Naive thymus-derived CD8-positive, alpha-beta T cell (primary cell): Measurements from ENCODE around the gene IP6K2. TPM values are rescaled to one million over a fixed set of nuclear protein-coding genes. Genes with fewer than 3 reads are reported as not detected.
A peak's percentile ranks its signal among the peaks of the same experiment; 100 is the strongest.
"Not testable (repeated sequence)": the region's sequence is repeated elsewhere in the genome, so short reads cannot be mapped to it uniquely, and the experiment has no call there.

Experiments used
- ATAC-seq, 2 donors: fragments of 150-1000 bp; cut with Tn5 transposase in 1 of 2; sonication (Bioruptor Pico), chemical (Tn5 transposase) in 1 of 2; 1 replicate in 1 of 2; 2 replicates in 1 of 2; pipeline ENCODE4 v1.10.0; 2021; ENCODE audit warnings: mild to moderate bottlenecking in 2 of 2, moderate library complexity in 2 of 2
- POLR2A ChIA-PET: fragments of 350-600 bp; sonication (Branson Sonifier 250); formaldehyde crosslinking; loops from one replicate; lab custom pipeline; 2021; ENCODE audit warnings: antibody characterized with exemption; lab: Charles Lee
- DNase-seq, 10 donors: peaks; one replicate each; pipeline versions ENCODE4 v3.0.0 to v3.0.0-alpha.2; 2020 to 2022
- H3K27ac Mint-ChIP-seq, 10 donors: one replicate each; pipeline ENCODE4 v1.8.0; 2020 to 2022; ENCODE audit warnings: mild to moderate bottlenecking in 10 of 10, mixed read lengths in 10 of 10, moderate library complexity in 4 of 10, inconsistent platforms in 1 of 10
- H3K27me3 Mint-ChIP-seq, 5 donors: one replicate each; pipeline ENCODE4 v1.8.0; 2021 to 2022; ENCODE audit warnings: mixed read lengths in 5 of 5
- H3K36me3 Mint-ChIP-seq, 3 donors: one replicate each; pipeline ENCODE4 v1.8.0; 2020 to 2022; ENCODE audit warnings: mixed read lengths in 3 of 3, mild to moderate bottlenecking in 2 of 3, inconsistent platforms in 1 of 3
- H3K4me1 Mint-ChIP-seq, 4 donors: one replicate each; pipeline ENCODE4 v1.8.0; 2021 to 2022; ENCODE audit warnings: mixed read lengths in 4 of 4
- H3K4me3 Mint-ChIP-seq, 10 donors: one replicate each; pipeline ENCODE4 v1.8.0; 2020 to 2022; ENCODE audit warnings: mild to moderate bottlenecking in 10 of 10, mixed read lengths in 10 of 10, moderate library complexity in 6 of 10, inconsistent platforms in 1 of 10
- H3K9me3 Mint-ChIP-seq, 9 donors: one replicate each; pipeline ENCODE4 v1.8.0; 2020 to 2022; ENCODE audit warnings: mixed read lengths in 9 of 9, mild to moderate bottlenecking in 3 of 9, inconsistent platforms in 1 of 9, moderate library complexity in 1 of 9
- polyA plus RNA-seq, 3 donors: library from polyadenylated mRNA; unstranded; fragments of 300-500 nt; fragmentation: Illumina TruSeq; gene quantifications; one replicate each; pipeline ENCODE4 v1.2.3, GENCODE V29; 2021
- total RNA-seq, 8 experiments: library from RNA in 2 of 8; stranded (reverse) in 2 of 8; gene quantifications; one replicate each; pipeline ENCODE4 v1.2.3 and lab custom pipeline; 2021 to 2026

Gene IP6K2
- total and polyA plus RNA-seq, 5 experiments from 2014 or later: 46.4 to 91.5 (median 58.8) TPM

DNA sequence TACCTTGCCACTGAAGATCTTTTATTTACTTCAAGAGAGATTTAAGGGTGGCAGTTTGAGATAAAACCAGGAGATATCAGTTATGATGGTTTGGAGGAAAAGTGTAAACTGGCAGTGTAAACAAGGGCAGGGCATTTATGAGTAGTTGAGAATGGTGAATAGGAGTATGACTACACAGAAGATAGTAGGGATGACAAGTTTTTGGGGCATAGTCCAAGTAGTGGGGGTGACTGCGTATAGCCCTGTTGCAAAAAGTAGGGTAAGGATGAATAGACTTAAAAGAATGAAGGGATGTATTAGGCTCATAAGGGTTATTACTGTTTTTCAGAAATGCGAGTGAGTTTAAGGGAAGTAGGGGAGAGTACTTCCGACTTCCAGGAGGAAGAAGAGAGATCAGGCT lies 6.3 kb upstream of the IP6K2 start:
- H3K27me3 Mint-ChIP-seq, H3K4me3 Mint-ChIP-seq, H3K9me3 Mint-ChIP-seq, ATAC-seq, POLR2A ChIA-PET, H3K27ac Mint-ChIP-seq, H3K36me3 Mint-ChIP-seq, DNase-seq, H3K4me1 Mint-ChIP-seq: not testable (repeated sequence)

DNA sequence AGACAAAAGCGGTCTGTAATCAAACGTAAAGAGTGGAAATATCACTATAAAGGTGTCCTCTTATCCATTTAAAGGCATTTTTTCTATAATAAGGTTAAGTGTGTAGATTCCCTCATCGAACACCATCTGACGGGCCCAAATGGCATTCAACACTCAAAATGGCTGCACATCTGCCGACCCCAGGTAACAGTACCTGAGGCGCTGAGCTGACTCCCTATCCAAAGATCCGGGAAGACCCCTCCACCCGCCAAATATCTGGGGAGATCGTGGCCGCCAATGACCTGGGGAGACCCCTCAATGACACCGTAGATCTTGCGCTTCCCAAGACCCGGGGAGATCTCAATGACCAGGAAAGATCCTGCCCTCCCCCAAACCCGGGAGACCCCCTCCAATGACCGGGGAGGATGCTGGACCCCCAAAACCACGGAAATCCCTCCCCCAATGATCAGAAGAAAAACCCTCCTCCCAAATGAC lies 476 bp downstream of the IP6K2 start:
- Mint-ChIP-seq H3K4me3 (peak overlapping the region; percentile 88 to 99 (median 96)), H3K36me3 (peaks cover 4 to 29% (median 11%) of the 10 kb centered on the region in 3 donors), H3K4me1 (peaks cover 17 to 52% (median 48%) of the 10 kb centered on the region in 4 donors), H3K27ac (peak overlapping the region; percentile 87 to 98 (median 97)), H3K27me3 (peaks cover 0 to 2% (median 0%) of the 10 kb centered on the region in 5 donors), H3K9me3 (no peaks in the 10 kb centered on the region)
- DNase-seq (peak in 7 of 10 donors; percentile 12 to 44 (median 35)), ATAC-seq (peak; percentile 12 to 28)
- POLR2A ChIA-PET: interaction anchor here (0.6 to 2.2 kb wide), 14 partner anchors 13 to 754 kb away, joined by 3 to 11 read pairs (median 4); partner anchors contain the start of genes ARIH2, CCDC51, DAG1 and IMPDH2

DNA sequence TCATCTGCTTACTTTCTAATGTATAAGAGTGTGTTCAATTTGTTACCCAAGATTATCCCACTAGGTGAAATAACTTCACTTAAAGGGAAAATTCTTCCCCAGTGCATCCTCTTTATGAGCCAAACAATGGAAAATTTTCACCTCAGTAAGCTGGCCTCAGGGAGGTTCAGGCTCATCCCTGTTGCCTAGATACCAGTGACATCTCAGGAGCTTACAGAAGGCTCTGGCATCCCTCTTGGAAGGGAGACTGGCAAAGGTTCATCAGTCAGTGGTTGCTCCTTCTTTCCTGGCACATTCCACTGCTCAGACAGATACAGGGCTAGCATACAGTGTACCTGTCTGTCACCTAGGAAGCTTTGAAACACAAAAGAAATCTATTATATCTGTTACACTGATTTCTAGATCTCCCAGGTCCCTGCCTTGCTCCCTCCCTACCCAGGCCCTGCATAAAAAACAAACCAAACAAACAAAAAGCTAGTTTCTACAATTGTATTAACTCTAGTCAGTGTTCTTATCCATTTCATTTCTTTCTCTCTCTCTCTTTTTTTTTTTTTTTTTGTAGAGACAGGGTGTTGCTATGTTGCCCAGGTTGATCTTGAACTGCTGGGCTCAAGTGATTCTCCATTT lies 1.7 kb downstream of the IP6K2 start:
- POLR2A ChIA-PET: interaction anchor here (0.5 to 1.2 kb wide), 5 partner anchors 10 to 189 kb away, joined by 3 to 6 read pairs (median 3); no protein-coding TSS in a partner anchor
- peaks cover 23 to 65% (median 59%) of the 10 kb centered on the region in 4 donors for H3K4me1 Mint-ChIP-seq

DNA sequence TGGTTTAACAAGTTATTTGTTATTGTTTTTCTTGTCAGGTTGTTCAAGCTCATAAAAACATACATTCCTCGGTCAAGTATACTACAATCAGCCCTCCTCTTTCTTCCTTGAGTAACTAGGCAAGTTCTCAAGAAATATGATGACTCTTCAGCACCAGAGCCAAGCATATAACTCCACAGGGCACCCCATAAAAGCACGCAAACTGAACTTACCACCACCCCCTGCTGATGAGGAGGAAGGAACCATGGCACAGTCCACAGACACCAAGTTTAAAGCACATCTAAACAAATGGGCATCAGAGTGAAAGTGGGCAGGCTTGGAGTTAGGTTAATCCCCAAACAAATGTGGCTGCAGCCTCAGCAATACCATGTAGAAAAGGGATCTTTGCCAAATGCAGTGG lies 5.3 kb downstream of the IP6K2 start:
- H3K27ac Mint-ChIP-seq: peak overlapping the region in 7 of 10 donors; percentile 36 to 82 (median 75)
- H3K36me3 Mint-ChIP-seq: peaks cover 4 to 66% (median 15%) of the 10 kb centered on the region in 3 donors
- peaks cover 28 to 81% (median 74%) of the 10 kb centered on the region in 4 donors for H3K4me1 Mint-ChIP-seq
- no peaks in the 10 kb centered on the region for H3K9me3 Mint-ChIP-seq
- POLR2A ChIA-PET: no interaction called here
- no peak for ATAC-seq
- H3K4me3 Mint-ChIP-seq: peak overlapping the region in 9 of 10 donors; percentile 7 to 79 (median 52)
- no peaks in the 10 kb centered on the region for H3K27me3 Mint-ChIP-seq
- no peak for DNase-seq

More for the DNA sequence above, 1.7 kb downstream of the IP6K2 start:
- DNase-seq (no peak), ATAC-seq (no peak)
- H3K27ac Mint-ChIP-seq: peak overlapping the region; percentile 9 to 98 (median 95)
- peaks cover 0 to 2% (median 0%) of the 10 kb centered on the region in 5 donors for H3K27me3 Mint-ChIP-seq
- no peaks in the 10 kb centered on the region for H3K9me3 Mint-ChIP-seq
- peaks cover 4 to 41% (median 11%) of the 10 kb centered on the region in 3 donors for H3K36me3 Mint-ChIP-seq
- H3K4me3 Mint-ChIP-seq: peak overlapping the region; percentile 88 to 99 (median 96)

DNA sequence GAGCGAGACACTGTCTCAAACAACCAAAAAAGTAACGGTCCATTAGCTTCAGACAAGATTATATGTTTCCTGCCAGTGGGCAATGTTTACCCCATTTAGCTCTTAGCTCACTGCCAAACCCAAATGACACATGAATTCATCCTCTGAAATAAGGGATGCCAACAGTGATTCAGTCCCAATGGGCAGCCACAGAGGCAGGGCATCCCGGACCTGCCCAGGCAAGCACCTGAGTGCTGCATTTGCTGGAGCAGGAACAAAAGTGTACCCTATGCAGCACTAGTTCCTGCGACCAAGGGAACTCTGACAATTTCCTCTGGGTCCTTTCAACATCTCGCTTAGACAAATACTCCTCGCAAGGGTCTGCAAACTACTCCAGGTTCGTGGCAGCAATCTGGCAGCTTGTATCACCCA lies 8.0 kb downstream of the IP6K2 start:
- POLR2A ChIA-PET: no interaction called here
- peak overlapping the region in 9 of 10 donors; percentile 4 to 66 (median 36) for H3K4me3 Mint-ChIP-seq

DNA sequence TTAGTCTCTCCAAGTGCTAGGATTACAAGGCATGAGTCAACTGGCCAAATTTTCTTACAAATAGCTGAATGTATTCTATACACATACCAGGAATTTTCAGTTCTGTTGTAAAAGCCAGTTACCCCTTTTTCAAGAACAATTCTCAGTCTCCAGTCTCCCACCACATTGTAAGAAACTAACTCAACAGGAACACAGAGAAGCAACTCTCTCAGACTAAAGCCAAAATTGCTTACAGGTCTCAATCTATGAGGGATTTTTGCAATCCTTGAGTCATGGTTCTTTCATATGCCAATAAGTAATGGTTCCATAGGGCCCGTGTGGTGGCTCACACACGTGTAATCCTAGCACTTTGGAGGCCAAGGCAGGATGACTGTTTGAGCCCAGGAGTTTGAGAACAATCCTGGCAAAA lies 8.5 kb downstream of the IP6K2 start:
- ATAC-seq (no peak), DNase-seq (no peak)
- peaks cover 0 to 76% (median 10%) of the 10 kb centered on the region in 3 donors for H3K36me3 Mint-ChIP-seq
- H3K4me3 Mint-ChIP-seq: peak overlapping the region in 8 of 10 donors; percentile 2 to 66 (median 24)
- no peaks in the 10 kb centered on the region for H3K9me3 Mint-ChIP-seq
- POLR2A ChIA-PET: no interaction called here
- peaks cover 23 to 81% (median 61%) of the 10 kb centered on the region in 4 donors for H3K4me1 Mint-ChIP-seq
- peak overlapping the region in 6 of 10 donors; percentile 46 to 78 (median 72) for H3K27ac Mint-ChIP-seq
- no peaks in the 10 kb centered on the region for H3K27me3 Mint-ChIP-seq

More for the DNA sequence above, 8.0 kb downstream of the IP6K2 start:
- H3K9me3 Mint-ChIP-seq: no peaks in the 10 kb centered on the region
- H3K4me1 Mint-ChIP-seq: peaks cover 22 to 78% (median 60%) of the 10 kb centered on the region in 4 donors
- H3K36me3 Mint-ChIP-seq: peaks cover 0 to 74% (median 9%) of the 10 kb centered on the region in 3 donors
- ATAC-seq: no peak
- DNase-seq: no peak
- H3K27ac Mint-ChIP-seq: peak overlapping the region; percentile 32 to 87 (median 72)
- H3K27me3 Mint-ChIP-seq: no peaks in the 10 kb centered on the region

DNA sequence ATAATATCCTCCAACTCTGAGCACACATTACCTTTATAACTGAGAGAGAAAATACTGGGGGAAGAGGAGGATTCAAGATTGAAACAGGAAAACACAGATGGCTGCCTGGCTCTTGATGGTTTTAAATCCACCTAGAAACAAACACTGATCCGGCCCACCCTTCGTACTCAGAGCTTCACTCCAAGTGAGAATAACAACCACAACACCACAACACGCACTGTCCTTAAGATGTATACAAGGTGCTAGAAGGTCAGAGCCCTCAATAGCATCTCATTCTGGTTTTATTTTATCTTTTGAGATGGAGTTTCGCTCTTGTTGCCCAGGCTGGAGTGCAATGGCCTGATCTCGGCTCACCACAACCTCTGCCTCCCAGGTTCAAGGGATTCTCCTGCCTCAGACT lies 9.9 kb downstream of the IP6K2 start:
- Mint-ChIP-seq H3K9me3 (no peaks in the 10 kb centered on the region), H3K4me3 (peak overlapping the region in 2 of 10 donors; percentile 4 to 39), H3K27me3 (no peaks in the 10 kb centered on the region), H3K4me1 (peaks cover 27 to 79% (median 61%) of the 10 kb centered on the region in 4 donors), H3K27ac (peak overlapping the region in 7 of 10 donors; percentile 8 to 67 (median 35)), H3K36me3 (peaks cover 0 to 75% (median 10%) of the 10 kb centered on the region in 3 donors)
- no peak for ATAC-seq
- no peak for DNase-seq
- POLR2A ChIA-PET: interaction anchor here (0.6 kb wide), 1 partner anchor 195 kb away, joined by 3 read pairs; no protein-coding TSS in a partner anchor

DNA sequence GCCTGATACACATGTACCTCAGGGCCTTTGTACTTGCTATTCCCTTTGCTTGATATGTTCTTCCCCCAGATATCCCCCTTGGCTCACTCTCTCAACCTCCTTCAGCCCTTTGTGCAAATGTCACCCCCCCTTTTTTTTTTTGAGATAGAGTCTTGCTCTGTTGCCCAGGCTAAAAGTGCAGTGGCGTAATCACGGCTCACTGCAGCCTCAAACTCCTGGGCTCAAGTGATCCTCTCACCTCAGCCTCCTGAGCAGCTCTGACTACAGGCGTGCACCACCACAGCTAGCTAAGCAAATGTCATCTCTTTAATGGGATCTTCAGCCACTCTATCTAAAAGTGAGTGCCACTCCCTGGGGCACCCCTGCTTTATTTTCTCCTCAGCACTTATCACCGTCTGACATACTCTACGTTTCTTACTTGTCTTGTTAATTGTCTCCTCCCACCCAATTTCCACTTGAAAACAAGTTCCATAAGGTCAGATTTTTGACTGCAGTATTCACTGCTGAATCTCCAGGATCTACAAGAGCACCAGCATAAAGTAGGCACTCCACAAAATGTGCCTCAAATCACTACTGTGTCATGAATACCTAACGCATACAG lies 14.6 kb downstream of the IP6K2 start:
- ATAC-seq (no peak), DNase-seq (no peak)
- Mint-ChIP-seq H3K36me3 (peaks cover 0 to 66% (median 7%) of the 10 kb centered on the region in 3 donors), H3K9me3 (no peaks in the 10 kb centered on the region), H3K4me1 (peaks cover 16 to 63% (median 43%) of the 10 kb centered on the region in 4 donors), H3K4me3 (peak overlapping the region in 1 of 10 donors; percentile 50), H3K27me3 (no peaks in the 10 kb centered on the region), H3K27ac (peak overlapping the region in 8 of 10 donors; percentile 1 to 63 (median 34))
- POLR2A ChIA-PET: interaction anchor here (0.7 kb wide), 1 partner anchor 18 kb away, joined by 4 read pairs; no protein-coding TSS in a partner anchor

DNA sequence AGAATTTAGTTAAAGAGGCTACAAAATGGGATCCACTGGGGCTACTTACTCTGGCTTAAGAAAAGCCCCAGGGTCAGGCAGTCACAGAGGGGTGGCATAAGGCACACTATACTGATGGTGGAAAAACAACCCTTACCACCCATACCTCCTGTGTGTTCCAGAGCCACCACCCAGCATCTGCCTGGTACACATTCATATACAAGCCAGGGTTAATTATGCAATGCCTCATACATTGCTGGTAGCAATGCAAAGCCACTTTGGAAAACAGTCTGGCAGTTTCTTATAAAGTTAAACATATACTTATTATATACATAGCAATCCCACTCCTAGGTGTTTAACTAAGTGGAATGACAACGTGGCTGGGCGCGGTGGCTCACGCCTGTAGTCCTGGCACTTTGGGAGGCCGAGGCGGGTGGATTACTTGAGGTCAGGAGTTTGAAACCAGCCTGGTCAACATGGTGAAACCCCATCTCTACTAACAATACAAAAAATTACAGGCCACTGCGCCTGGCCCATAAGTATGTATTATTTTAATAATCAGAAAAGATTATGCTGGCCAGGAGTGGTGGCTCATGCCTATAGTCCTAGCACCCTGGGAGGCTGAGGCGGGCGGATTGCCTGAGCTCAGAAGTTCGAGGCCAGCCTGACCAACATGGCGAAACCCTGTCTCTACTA lies 16.2 kb downstream of the IP6K2 start:
- POLR2A ChIA-PET: no interaction called here
- H3K9me3 Mint-ChIP-seq: no peaks in the 10 kb centered on the region
- ATAC-seq (no peak), DNase-seq (no peak)
- no peaks in the 10 kb centered on the region for H3K27me3 Mint-ChIP-seq
- peaks cover 16 to 62% (median 41%) of the 10 kb centered on the region in 4 donors for H3K4me1 Mint-ChIP-seq
- H3K27ac Mint-ChIP-seq: peak overlapping the region in 1 of 10 donors; percentile 9
- peaks cover 0 to 55% (median 4%) of the 10 kb centered on the region in 3 donors for H3K36me3 Mint-ChIP-seq
- H3K4me3 Mint-ChIP-seq: no peak overlapping the region

DNA sequence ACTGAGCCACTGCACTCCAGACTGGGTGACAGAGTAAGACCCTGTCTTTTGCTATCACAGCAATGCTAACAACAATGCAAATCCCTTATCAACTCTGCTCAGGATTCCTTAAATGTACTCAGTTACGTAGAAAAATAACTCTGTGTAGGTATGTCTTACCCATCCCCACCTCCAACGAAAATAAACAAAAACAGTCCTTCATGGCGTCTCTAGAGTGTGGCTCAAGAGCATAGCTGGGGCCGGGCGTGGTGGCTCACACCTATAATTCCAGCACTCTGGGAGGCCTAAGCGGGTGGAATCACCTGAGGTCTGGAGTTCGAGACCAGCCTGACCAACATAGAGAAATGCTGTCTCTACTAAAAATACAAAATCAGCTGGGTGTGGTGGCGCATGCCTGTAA lies 18.1 kb downstream of the IP6K2 start:
- H3K36me3 Mint-ChIP-seq: peaks cover 0 to 58% (median 5%) of the 10 kb centered on the region in 3 donors
- no peak overlapping the region for H3K4me3 Mint-ChIP-seq
- no peaks in the 10 kb centered on the region for H3K27me3 Mint-ChIP-seq
- no peak for DNase-seq
- POLR2A ChIA-PET: interaction anchor here (0.6 kb wide), 1 partner anchor 173 kb away, joined by 4 read pairs; no protein-coding TSS in a partner anchor
- H3K4me1 Mint-ChIP-seq: peaks cover 19 to 61% (median 42%) of the 10 kb centered on the region in 4 donors
- H3K27ac Mint-ChIP-seq: peak overlapping the region in 3 of 10 donors; percentile 18 to 77 (median 56)
- no peaks in the 10 kb centered on the region for H3K9me3 Mint-ChIP-seq
- ATAC-seq: no peak

DNA sequence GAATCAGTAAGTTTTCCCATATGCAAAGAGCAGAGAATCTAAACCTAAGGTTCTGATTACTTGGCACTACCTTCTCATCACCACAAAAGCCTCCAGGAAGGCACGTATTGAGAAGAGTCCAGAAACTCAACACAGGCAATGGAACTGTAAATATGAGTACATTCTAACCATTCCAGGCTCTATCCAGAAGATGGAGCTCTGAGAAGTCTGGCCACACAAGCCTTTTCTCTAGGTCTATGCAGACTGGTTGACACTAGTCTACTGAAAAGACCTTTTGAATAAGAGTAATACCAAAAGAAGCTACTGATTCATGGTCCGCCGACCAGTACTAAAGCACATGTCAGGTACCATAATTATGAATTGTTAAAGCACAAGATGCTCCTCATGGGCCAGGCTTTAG lies 19.1 kb downstream of the IP6K2 start:
- ATAC-seq (no peak), DNase-seq (no peak)
- H3K4me3 Mint-ChIP-seq: no peak overlapping the region
- peaks cover 0 to 62% (median 5%) of the 10 kb centered on the region in 3 donors for H3K36me3 Mint-ChIP-seq
- H3K27ac Mint-ChIP-seq: peak overlapping the region in 3 of 10 donors; percentile 8 to 40 (median 15)
- H3K4me1 Mint-ChIP-seq: peaks cover 19 to 57% (median 38%) of the 10 kb centered on the region in 4 donors
- no peaks in the 10 kb centered on the region for H3K27me3 Mint-ChIP-seq
- POLR2A ChIA-PET: interaction anchor here (0.5 to 1.1 kb wide), 2 partner anchors 17 to 198 kb away, joined by 4 to 6 read pairs; no protein-coding TSS in a partner anchor
- no peaks in the 10 kb centered on the region for H3K9me3 Mint-ChIP-seq

DNA sequence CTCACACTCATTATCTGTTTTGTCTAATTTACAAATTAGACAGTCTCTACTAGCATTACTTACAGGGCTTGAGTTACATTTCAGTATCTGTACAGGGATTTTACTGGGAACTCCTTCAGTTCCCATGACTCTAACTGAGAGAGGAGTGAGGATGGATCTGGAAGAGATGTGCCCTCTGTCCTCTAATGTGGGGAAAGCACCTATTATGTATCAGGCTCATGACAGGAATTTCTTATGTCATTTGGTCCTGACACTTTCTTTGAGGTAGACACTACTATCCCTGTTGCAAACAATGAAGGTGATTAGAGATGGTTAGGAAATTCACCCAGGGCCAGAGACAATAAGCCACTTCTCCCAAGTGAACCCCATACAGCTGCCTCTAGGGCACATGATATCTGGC lies 20.4 kb downstream of the IP6K2 start:
- no peaks in the 10 kb centered on the region for H3K27me3 Mint-ChIP-seq

More for the DNA sequence above, 20.4 kb downstream of the IP6K2 start:
- DNase-seq (no peak), ATAC-seq (no peak)
- Mint-ChIP-seq H3K4me1 (peaks cover 12 to 49% (median 30%) of the 10 kb centered on the region in 4 donors), H3K4me3 (no peak overlapping the region), H3K36me3 (peaks cover 0 to 66% (median 5%) of the 10 kb centered on the region in 3 donors), H3K9me3 (no peaks in the 10 kb centered on the region), H3K27ac (peak overlapping the region in 8 of 10 donors; percentile 9 to 88 (median 56))
- POLR2A ChIA-PET: no interaction called here
